ENCODE data around the gene PSEN1. TPM values are rescaled to one million over a fixed set of nuclear protein-coding genes. Genes with fewer than 3 reads are reported as not detected.

The PSEN1 gene
- total and polyA plus RNA-seq, 10 of the 15 experiments (the other 5 are each of a cell fraction or from before 2014, with no cell fraction given) = 8.9 to 32.3 (median 21.8) TPM

DNA sequence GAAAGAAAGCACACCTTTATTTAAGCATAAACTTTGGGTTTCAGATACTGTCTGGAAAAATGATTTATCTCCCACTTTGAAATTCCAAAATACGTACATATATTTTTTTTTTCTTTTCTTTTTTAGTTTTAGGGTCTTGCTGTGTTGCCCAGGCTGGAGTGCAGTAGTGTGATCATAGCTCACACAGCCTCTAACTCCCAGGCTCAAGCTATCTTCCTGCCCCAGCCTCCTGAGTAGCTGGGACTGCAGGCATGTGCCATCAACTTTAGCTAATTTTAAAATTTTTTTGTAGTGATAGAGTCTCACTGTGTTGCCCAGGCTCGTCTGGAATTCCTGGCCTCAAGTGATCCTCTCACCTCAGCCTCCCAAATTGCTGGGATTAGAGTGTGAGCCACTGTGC is 55.1 kb downstream of the PSEN1 start:
- Histone ChIP-seq H3K9ac (ENCODE audit: control insufficient read depth, insufficient read depth, low read length) (no peak overlapping the region), H3K4me2 (ENCODE audit: control insufficient read depth, insufficient read depth) (no peak overlapping the region), H3K27ac (ENCODE audit: control insufficient read depth, insufficient read depth) (no peak overlapping the region), H3K27me3 (replicated peaks in 1 of 2; ENCODE audit: control insufficient read depth in 2 of 2, insufficient read depth in 2 of 2, low read length in 1 of 2) (no peaks in the 10 kb centered on the region), H2AFZ (ENCODE audit: control insufficient read depth, low read depth, low read length) (no peak overlapping the region), H3K36me3 (ENCODE audit: control insufficient read depth in 2 of 2, insufficient read depth in 2 of 2, low read length in 1 of 2) (peaks cover 3 to 14% of the 10 kb centered on the region in 2 experiments; a peak in 3 of 4 replicates), H3K4me3 (no peak overlapping the region), H3K79me2 (ENCODE audit: control insufficient read depth, insufficient read depth, low read length) (no peaks in the 10 kb centered on the region), H3K9me3 (replicated peaks; ENCODE audit: control insufficient read depth, insufficient read depth, low read length) (no peaks in the 10 kb centered on the region), H3K4me1 (ENCODE audit: control insufficient read depth, insufficient read depth, low read length) (no peaks in the 10 kb centered on the region), H4K20me1 (ENCODE audit: control insufficient read depth, insufficient read depth) (no peaks in the 10 kb centered on the region)
- DNase-seq (ENCODE audit: low read depth, low spot score) = no peak
- no peak for ATAC-seq
- SMC1A ChIA-PET (ENCODE audit: uncharacterized antibody, unreplicated experiment) = interaction anchor here (0.5 kb wide), 1 partner anchor 145 kb away, joined by 4 read pairs; no protein-coding TSS in a partner anchor
- WGBS (ENCODE audit: insufficient coverage, insufficient replicate concordance, low lambda C conversion rate, missing lambda C conversion rate) = 95% methylated on average over 2 of the region's 2 CpGs
- CTCF ChIA-PET = interaction anchor here (1.0 to 1.5 kb wide), 4 partner anchors 19 to 281 kb away, joined by 3 to 4 read pairs (median 3); no protein-coding TSS in a partner anchor
- TF ChIP-seq JUNB (IDR thresholded peaks at IDR 0.05) = no peak
- no peak for TF ChIP-seq MTA2 (IDR thresholded peaks at IDR 0.05; ENCODE audit: low read depth)
- TF ChIP-seq TAF1 (IDR thresholded peaks at IDR 0.05; ENCODE audit: borderline replicate concordance, low read depth, low read length) = no peak
- no peak for TF ChIP-seq TARDBP (IDR thresholded peaks at IDR 0.05; ENCODE audit: borderline replicate concordance)
- TF ChIP-seq MEF2A (IDR thresholded peaks at IDR 0.05; ENCODE audit: insufficient read depth, low read depth, low read length) = no peak
- no peak for TF ChIP-seq ASH2L (IDR thresholded peaks at IDR 0.05; ENCODE audit: borderline replicate concordance, low read depth)
- no peak for TF ChIP-seq YBX1 (IDR thresholded peaks at IDR 0.05)
- TF ChIP-seq FOS (IDR thresholded peaks at IDR 0.05; ENCODE audit: borderline replicate concordance, extremely low read depth, insufficient read length) = no peak
- TF ChIP-seq, protein P1, sequence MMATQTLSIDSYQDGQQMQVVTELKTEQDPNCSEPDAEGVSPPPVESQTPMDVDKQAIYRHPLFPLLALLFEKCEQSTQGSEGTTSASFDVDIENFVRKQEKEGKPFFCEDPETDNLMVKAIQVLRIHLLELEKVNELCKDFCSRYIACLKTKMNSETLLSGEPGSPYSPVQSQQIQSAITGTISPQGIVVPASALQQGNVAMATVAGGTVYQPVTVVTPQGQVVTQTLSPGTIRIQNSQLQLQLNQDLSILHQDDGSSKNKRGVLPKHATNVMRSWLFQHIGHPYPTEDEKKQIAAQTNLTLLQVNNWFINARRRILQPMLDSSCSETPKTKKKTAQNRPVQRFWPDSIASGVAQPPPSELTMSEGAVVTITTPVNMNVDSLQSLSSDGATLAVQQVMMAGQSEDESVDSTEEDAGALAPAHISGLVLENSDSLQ (IDR thresholded peaks at IDR 0.05) = no peak
- no peak for TF ChIP-seq CEBPB (IDR thresholded peaks at IDR 0.05; ENCODE audit: borderline replicate concordance in 1 of 2, low read depth in 2 of 2, low read length in 2 of 2)
- no peak for TF ChIP-seq SMAD5 (IDR thresholded peaks at IDR 0.05; ENCODE audit: low read depth)
- no peak for TF ChIP-seq ZSCAN29 (IDR thresholded peaks at IDR 0.05)
- TF ChIP-seq LARP7 (IDR thresholded peaks at IDR 0.05) = no peak
- no peak for TF ChIP-seq JUND (IDR thresholded peaks at IDR 0.05; ENCODE audit: low read depth, low read length)
- TF ChIP-seq POLR2A (IDR thresholded peaks at IDR 0.05; ENCODE audit: low read depth, low read length) = no peak
- no peak for TF ChIP-seq ZZZ3 (IDR thresholded peaks at IDR 0.05; ENCODE audit: control insufficient read depth, insufficient read length, low read depth)
- TF ChIP-seq, protein P2, sequence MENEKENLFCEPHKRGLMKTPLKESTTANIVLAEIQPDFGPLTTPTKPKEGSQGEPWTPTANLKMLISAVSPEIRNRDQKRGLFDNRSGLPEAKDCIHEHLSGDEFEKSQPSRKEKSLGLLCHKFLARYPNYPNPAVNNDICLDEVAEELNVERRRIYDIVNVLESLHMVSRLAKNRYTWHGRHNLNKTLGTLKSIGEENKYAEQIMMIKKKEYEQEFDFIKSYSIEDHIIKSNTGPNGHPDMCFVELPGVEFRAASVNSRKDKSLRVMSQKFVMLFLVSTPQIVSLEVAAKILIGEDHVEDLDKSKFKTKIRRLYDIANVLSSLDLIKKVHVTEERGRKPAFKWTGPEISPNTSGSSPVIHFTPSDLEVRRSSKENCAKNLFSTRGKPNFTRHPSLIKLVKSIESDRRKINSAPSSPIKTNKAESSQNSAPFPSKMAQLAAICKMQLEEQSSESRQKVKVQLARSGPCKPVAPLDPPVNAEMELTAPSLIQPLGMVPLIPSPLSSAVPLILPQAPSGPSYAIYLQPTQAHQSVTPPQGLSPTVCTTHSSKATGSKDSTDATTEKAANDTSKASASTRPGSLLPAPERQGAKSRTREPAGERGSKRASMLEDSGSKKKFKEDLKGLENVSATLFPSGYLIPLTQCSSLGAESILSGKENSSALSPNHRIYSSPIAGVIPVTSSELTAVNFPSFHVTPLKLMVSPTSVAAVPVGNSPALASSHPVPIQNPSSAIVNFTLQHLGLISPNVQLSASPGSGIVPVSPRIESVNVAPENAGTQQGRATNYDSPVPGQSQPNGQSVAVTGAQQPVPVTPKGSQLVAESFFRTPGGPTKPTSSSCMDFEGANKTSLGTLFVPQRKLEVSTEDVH (IDR thresholded peaks at IDR 0.05; ENCODE audit: low read depth, partially characterized antibody) = no peak
- TF ChIP-seq, protein P3, sequence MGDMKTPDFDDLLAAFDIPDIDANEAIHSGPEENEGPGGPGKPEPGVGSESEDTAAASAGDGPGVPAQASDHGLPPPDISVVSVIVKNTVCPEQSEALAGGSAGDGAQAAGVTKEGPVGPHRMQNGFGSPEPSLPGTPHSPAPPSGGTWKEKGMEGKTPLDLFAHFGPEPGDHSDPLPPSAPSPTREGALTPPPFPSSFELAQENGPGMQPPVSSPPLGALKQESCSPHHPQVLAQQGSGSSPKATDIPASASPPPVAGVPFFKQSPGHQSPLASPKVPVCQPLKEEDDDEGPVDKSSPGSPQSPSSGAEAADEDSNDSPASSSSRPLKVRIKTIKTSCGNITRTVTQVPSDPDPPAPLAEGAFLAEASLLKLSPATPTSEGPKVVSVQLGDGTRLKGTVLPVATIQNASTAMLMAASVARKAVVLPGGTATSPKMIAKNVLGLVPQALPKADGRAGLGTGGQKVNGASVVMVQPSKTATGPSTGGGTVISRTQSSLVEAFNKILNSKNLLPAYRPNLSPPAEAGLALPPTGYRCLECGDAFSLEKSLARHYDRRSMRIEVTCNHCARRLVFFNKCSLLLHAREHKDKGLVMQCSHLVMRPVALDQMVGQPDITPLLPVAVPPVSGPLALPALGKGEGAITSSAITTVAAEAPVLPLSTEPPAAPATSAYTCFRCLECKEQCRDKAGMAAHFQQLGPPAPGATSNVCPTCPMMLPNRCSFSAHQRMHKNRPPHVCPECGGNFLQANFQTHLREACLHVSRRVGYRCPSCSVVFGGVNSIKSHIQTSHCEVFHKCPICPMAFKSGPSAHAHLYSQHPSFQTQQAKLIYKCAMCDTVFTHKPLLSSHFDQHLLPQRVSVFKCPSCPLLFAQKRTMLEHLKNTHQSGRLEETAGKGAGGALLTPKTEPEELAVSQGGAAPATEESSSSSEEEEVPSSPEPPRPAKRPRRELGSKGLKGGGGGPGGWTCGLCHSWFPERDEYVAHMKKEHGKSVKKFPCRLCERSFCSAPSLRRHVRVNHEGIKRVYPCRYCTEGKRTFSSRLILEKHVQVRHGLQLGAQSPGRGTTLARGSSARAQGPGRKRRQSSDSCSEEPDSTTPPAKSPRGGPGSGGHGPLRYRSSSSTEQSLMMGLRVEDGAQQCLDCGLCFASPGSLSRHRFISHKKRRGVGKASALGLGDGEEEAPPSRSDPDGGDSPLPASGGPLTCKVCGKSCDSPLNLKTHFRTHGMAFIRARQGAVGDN (IDR thresholded peaks at IDR 0.05) = no peak
- TF ChIP-seq EED (IDR thresholded peaks at IDR 0.05; ENCODE audit: low read depth) = no peak
- TF ChIP-seq GATAD2B (conservative IDR thresholded peaks at IDR 0.05; ENCODE audit: low read depth) = no peak
- FAIRE-seq = no peak
- POLR2A ChIA-PET = no interaction called here
- in situ Hi-C loops (cut with MboI) (no loop called here), intact Hi-C loops (cut with micrococcal nuclease; ENCODE audit: unreplicated experiment) (no loop called here)
- RAD21 ChIA-PET (ENCODE audit: unreplicated experiment) = interaction anchor here (0.8 kb wide), 1 partner anchor 41 kb away, joined by 4 read pairs; no protein-coding TSS in a partner anchor
- no TSS peak for BruUV-seq (replicated peaks)

All from GM12878 (cell line).